GM13976 (cell line): ENCODE measurements around the gene FAM168A.

Source experiments
- DNase-seq: peaks from one replicate; pipeline ENCODE4 v3.0.0; 2012; ENCODE audit warnings: low spot score
- in situ Hi-C: fragments of 300-500 bp; cut with MboI; formaldehyde crosslinking; loops from one replicate; pipeline ENCODE4 v1.12.0; 2022; ENCODE audit warnings: low sequenced_read_pairs, mixed read lengths, inconsistent platforms; ENCODE audit not compliant: unreplicated experiment
- TF ChIP-seq, protein P1 (sequence below): IDR thresholded peaks from 2 replicates; pipeline ENCODE4 v1.5.1; 2012; ENCODE audit warnings: borderline replicate concordance, mild to moderate bottlenecking; ENCODE audit not compliant: insufficient read depth; ENCODE audit errors: extremely low read depth, missing control alignments, control extremely low read depth

FAM168A gene

DNA sequence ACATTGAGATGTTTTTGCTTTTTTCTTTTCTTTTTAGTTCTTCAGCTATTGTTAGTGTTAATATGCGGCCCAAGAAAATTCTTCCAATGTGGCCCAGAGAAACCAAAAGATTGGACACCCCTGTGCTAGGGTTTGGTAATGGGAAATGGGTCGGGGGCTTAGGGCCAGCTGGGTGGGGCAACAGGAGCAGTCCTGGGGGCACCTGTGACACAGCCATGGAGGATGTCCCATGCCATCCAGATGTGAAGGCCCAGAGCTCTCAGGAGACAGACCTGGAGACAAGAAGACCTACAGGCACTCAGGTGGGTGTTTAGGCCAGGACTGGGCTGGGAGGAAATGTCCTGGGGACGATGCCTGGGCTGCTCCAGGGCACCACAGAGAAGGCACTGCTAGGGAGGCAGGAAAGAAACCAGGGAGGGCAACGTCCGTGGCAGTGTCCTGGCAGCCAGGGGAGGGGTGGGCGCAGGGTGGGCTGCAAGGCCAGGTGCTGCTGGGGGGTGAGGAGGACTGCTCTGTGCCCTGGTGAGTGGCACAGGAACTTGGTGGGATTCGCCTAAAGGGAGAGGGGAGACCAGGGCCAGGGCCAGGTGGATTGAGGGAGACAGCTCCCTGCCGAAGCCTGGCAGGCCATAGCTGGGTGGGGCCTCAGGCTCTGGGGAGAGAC, 200.3 kb downstream of the FAM168A start:
- no peak for DNase-seq
- TF ChIP-seq, protein P1, sequence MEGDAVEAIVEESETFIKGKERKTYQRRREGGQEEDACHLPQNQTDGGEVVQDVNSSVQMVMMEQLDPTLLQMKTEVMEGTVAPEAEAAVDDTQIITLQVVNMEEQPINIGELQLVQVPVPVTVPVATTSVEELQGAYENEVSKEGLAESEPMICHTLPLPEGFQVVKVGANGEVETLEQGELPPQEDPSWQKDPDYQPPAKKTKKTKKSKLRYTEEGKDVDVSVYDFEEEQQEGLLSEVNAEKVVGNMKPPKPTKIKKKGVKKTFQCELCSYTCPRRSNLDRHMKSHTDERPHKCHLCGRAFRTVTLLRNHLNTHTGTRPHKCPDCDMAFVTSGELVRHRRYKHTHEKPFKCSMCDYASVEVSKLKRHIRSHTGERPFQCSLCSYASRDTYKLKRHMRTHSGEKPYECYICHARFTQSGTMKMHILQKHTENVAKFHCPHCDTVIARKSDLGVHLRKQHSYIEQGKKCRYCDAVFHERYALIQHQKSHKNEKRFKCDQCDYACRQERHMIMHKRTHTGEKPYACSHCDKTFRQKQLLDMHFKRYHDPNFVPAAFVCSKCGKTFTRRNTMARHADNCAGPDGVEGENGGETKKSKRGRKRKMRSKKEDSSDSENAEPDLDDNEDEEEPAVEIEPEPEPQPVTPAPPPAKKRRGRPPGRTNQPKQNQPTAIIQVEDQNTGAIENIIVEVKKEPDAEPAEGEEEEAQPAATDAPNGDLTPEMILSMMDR: no peak
- in situ Hi-C loops: no loop called here

DNA sequence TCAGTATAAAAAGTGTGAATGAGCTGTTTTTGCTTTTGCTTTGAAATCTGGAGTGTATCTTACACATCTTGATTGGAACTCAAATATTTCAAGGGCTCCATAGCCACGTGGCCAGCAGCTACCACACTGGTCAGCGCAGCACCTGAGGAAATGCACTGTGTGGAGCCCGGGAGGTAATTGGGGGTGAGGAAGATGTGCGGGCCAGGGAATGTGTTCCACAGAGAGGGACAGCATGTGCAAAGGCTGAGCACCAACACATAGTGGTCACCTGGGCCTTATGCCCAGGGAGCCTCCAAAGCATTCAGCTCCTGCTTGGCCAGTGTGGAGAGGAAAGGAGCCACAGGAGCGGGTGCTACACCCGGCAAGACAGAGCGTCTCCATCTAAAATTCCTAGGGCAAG, 200.9 kb downstream of the FAM168A start:
- in situ Hi-C loops: no loop called here
- no peak for DNase-seq
- TF ChIP-seq, protein P1: no peak

DNA sequence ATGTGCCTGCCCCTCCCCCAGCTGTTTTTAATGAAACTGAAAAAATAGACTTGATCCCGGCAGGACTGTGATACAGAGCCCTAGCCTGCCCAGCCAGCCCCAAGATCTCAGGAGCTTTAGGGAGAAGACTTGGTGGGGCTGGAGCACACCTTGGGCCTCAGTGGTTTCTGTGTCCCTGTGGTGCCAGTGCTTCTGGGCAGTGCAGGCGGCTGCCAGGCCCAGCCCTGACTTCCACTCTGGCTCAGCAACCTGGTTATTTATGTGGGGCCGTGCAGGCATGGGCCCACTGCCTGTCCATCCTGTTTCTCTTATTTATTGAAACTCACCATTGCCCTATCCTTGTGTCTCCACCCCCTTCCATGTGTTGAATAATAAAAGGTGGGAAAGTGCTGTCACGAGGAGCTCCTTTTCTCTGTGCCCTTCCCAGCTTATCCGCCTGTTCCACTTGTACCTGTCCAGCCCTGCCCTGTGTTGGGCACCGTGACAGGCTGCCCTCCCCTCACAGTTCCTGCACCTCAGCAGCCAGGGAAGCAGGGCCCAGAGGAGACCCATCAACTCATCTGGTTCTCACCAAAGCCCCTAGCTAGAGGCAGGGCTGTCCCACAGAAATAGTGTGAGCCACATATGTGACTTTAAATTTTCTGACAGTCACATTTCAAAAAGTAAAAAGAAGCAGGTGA, 201.5 kb downstream of the FAM168A start:
- TF ChIP-seq, protein P1: no peak
- in situ Hi-C loops: no loop called here
- DNase-seq: no peak

DNA sequence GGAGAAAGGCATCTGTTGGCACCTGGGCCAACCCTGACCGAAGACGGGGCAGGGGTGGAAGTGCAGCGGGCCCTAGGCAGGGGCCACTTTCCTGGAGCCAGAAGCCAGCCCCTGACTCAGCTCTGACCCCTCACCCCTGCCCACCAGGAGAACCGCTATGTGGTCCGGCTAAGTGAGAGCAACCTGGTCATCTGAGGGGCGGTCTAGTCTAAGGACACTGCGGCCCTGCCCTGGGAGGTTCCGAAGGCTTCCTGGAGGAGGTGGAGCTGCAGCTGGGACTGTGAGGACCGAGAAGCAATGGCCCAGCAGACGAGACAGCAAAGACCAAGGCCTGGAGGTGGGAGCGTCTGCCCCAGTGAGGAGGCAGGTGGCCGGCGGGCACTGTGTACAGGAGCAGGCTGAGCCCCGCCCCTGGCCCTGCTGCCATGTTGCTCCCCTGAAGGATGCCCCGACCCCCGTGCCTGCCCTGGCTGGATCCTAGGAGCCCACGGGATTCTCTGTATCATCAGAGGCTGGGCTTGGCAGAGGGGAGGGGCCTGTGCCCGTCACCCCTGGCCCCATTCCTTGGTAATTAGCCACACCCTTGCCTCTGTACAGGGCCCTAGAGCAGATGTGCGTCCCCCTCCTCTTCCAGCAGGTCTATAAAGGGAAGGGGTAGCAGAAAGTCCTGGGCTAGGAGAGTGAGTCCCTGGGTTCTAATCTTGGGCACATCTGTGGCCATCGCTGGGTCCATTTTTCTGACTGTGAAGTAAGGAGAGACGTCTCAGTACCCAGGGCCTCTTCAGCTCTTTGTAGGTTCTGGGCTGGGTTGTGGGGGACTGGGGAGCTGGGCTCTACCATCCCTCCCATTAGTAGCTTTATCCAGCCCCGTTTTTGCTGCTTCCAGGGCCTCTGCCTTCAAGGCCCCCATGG, 202.4 kb downstream of the FAM168A start:
- in situ Hi-C loops: no loop called here

DNA sequence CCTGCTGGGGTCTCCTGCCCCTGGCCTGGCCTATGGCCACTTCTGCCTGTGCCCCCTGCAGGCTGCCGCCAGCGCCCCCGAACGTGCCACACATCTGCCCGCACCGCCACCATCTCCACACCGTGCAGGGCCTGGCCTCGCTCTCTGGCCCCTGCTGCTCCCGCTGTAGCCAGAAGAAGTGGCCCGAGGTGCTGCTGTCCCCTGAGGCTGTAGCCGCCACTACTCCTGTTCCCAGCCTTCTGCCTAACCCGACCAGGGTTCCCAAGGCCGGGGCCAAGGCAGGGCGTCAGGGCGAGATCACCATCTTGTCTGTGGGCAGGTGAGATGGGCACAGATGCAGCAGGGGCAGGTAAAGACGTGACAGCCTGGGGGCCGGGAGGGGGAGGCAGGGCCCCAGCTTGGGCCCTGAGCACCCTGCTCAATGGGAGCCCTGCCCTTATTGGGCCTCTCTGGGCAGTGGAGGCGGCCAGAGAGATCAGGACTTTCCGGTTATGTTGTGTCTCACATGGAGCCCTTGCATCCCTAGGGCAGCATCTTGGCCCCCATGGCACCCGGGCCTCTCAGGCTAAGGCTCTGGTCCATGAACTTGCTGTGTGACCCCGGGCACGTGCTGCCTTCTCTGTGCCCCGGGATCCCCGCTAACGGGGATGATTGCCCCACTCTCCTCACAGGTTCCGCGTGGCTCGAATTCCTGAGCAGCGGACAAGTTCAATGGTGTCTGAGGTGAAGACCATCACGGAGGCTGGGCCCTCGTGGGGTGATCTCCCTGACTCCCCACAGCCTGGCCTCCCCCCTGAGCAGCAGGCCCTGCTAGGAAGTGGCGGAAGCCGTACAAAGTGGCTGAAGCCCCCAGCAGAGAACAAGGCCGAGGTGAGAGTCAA, 203.3 kb downstream of the FAM168A start:
- in situ Hi-C loops: no loop called here
- TF ChIP-seq, protein P1: no peak
- no peak for DNase-seq

More for the DNA sequence above, 202.4 kb downstream of the FAM168A start:
- TF ChIP-seq, protein P1: no peak
- DNase-seq: no peak
